ENCODE results near the gene FRMPD4. TPM values are rescaled to one million over a fixed set of nuclear protein-coding genes. Genes with fewer than 3 reads are reported as not detected.

FRMPD4 gene
- total RNA-seq, 2 experiments from 2014 or later = not detected

GRCh38 chrX:12693754-12694153, 555.5 kb downstream of the FRMPD4 start:
- POLR2A ChIA-PET = no interaction called here
- intact Hi-C loops (cut with DNase I, micrococcal nuclease) = no loop called here
- no peaks in the 10 kb centered on the region for H3K27me3 ChIP-seq (ENCODE audit: control insufficient read depth in 1 of 2, insufficient read depth in 2 of 2, low read length in 2 of 2)

GRCh38 chrX:12700745-12701144, 562.5 kb downstream of the FRMPD4 start:
- ATAC-seq (ENCODE audit: poor library complexity) = no peak
- no peak for DNase-seq
- ChIA-PET POLR2A (no interaction called here), CTCF (interaction anchor here (0.6 kb wide), 1 partner anchor 32 kb away, joined by 3 read pairs; no protein-coding TSS in a partner anchor)
- H3K4me1 Mint-ChIP-seq (ENCODE audit: low read depth) = no peaks in the 10 kb centered on the region
- Histone ChIP-seq H3K9me3 (ENCODE audit: control insufficient read depth in 1 of 2, insufficient read depth in 1 of 2, low read length in 2 of 2) (no peaks in the 10 kb centered on the region), H3K27me3 (ENCODE audit: control insufficient read depth in 1 of 2, insufficient read depth in 2 of 2, low read length in 2 of 2) (peaks cover 0 to 5% of the 10 kb centered on the region in 2 experiments), H3K4me3 (ENCODE audit: low read length) (no peak overlapping the region), H3K4me1 (ENCODE audit: insufficient read depth, low read length) (no peaks in the 10 kb centered on the region), H3K36me3 (ENCODE audit: insufficient read depth, low read length) (no peaks in the 10 kb centered on the region), H3K27ac (ENCODE audit: low read depth in 1 of 2, low read length in 2 of 2) (no peak overlapping the region)
- no peaks in the 10 kb centered on the region for H3K9me3 Mint-ChIP-seq
- TF ChIP-seq CTCF (IDR thresholded peaks at IDR 0.05) = no peak
- no peaks in the 10 kb centered on the region for H3K36me3 Mint-ChIP-seq (ENCODE audit: low read depth)
- no peak overlapping the region for H3K27ac Mint-ChIP-seq
- no peak overlapping the region for H3K4me3 Mint-ChIP-seq
- intact Hi-C loops (cut with DNase I, micrococcal nuclease) = loop anchor here in 1 of 2 experiments (2.0 kb wide), 1 partner anchor 1168 kb away; no protein-coding TSS in a partner anchor
- H3K27me3 Mint-ChIP-seq = peaks cover 12% of the 10 kb centered on the region

More at GRCh38 chrX:12693754-12694153, 555.5 kb downstream of the FRMPD4 start:
- no peaks in the 10 kb centered on the region for H3K9me3 ChIP-seq (ENCODE audit: control insufficient read depth in 1 of 2, insufficient read depth in 1 of 2, low read length in 2 of 2)
- no peak overlapping the region for H3K27ac ChIP-seq (ENCODE audit: low read depth in 1 of 2, low read length in 2 of 2)
- no peaks in the 10 kb centered on the region for H3K4me1 Mint-ChIP-seq (ENCODE audit: low read depth)
- no peaks in the 10 kb centered on the region for H3K9me3 Mint-ChIP-seq
- CTCF ChIA-PET = no interaction called here
- H3K4me3 Mint-ChIP-seq = no peak overlapping the region
- ATAC-seq (ENCODE audit: poor library complexity) = no peak
- TF ChIP-seq CTCF (IDR thresholded peaks at IDR 0.05) = no peak
- no peak overlapping the region for H3K27ac Mint-ChIP-seq
- no peaks in the 10 kb centered on the region for H3K36me3 ChIP-seq (ENCODE audit: insufficient read depth, low read length)
- peaks cover 13% of the 10 kb centered on the region for H3K27me3 Mint-ChIP-seq
- no peak for DNase-seq
- no peaks in the 10 kb centered on the region for H3K36me3 Mint-ChIP-seq (ENCODE audit: low read depth)
- H3K4me1 ChIP-seq (ENCODE audit: insufficient read depth, low read length) = no peaks in the 10 kb centered on the region
- no peak overlapping the region for H3K4me3 ChIP-seq (ENCODE audit: low read length)

GRCh38 chrX:12701628-12702027, 563.4 kb downstream of the FRMPD4 start:
- intact Hi-C loops (cut with DNase I, micrococcal nuclease) = loop anchor here in 1 of 2 experiments (2.0 kb wide), 1 partner anchor 1169 kb away; no protein-coding TSS in a partner anchor
- ChIA-PET CTCF (no interaction called here), POLR2A (no interaction called here)
- Histone ChIP-seq H3K27me3 (ENCODE audit: control insufficient read depth in 1 of 2, insufficient read depth in 2 of 2, low read length in 2 of 2) (peaks cover 0 to 5% of the 10 kb centered on the region in 2 experiments), H3K4me3 (ENCODE audit: low read length) (no peak overlapping the region), H3K9me3 (ENCODE audit: control insufficient read depth in 1 of 2, insufficient read depth in 1 of 2, low read length in 2 of 2) (no peaks in the 10 kb centered on the region), H3K27ac (ENCODE audit: low read depth in 1 of 2, low read length in 2 of 2) (no peak overlapping the region), H3K4me1 (ENCODE audit: insufficient read depth, low read length) (no peaks in the 10 kb centered on the region), H3K36me3 (ENCODE audit: insufficient read depth, low read length) (no peaks in the 10 kb centered on the region)
- DNase-seq (peak in 4 of 14 experiments; percentile 1 to 29 (median 16)), ATAC-seq (ENCODE audit: poor library complexity) (no peak)
- Mint-ChIP-seq H3K9me3 (no peaks in the 10 kb centered on the region), H3K4me3 (no peak overlapping the region), H3K27ac (no peak overlapping the region), H3K4me1 (ENCODE audit: low read depth) (no peaks in the 10 kb centered on the region), H3K36me3 (ENCODE audit: low read depth) (no peaks in the 10 kb centered on the region), H3K27me3 (peaks cover 7% of the 10 kb centered on the region)
- TF ChIP-seq CTCF (IDR thresholded peaks at IDR 0.05) = peak; percentile 23
